ENCODE data around the gene STARD13.

GRCh38 chr13:33290421-33290965 is 4.9 kb upstream of the STARD13 start:
- TF ChIP-seq EZH2 (optimal IDR thresholded peaks at IDR 0.05; ENCODE audit: low read depth, low read length) = no peak
- TF ChIP-seq CTCF (IDR thresholded peaks at IDR 0.05; ENCODE audit: low read length) = no peak
- TF ChIP-seq EZH2phosphoT487 (IDR thresholded peaks at IDR 0.05; ENCODE audit: low read length) = no peak

Measured in MM.1S (cell line).